GM20000 (cell line): ENCODE measurements around the gene RARRES1.

Experiments used
- DNase-seq: peaks from one replicate; pipeline ENCODE4 v3.0.0; 2012; ENCODE audit warnings: low spot score
- TF ChIP-seq, protein P1 (sequence below): IDR thresholded peaks from 2 replicates; pipeline ENCODE4 v1.5.1; 2012; ENCODE audit warnings: mild to moderate bottlenecking, control low read depth; ENCODE audit errors: extremely low read depth, missing control alignments

Gene RARRES1

DNA sequence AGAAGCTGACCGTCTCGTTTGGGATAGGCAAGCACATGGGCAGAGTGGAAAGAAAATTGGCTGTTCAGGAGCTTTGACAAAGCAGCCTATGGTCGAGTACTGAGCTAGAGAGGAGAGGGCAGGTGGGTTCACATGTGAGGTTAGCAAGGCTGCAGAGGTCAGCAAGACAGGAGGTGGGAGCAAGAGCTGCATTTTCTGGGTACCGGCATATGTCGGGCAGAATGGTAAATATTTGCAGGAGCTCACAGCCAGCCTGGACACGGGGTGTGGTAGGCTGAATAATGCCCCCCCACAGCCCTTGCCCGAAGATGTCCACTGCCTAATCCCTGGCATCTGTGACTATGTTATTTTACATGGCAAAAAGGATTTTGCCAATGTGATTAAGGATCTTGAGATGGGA lies 8.3 kb downstream of the RARRES1 start:
- DNase-seq, result no peak
- TF ChIP-seq, protein P1, sequence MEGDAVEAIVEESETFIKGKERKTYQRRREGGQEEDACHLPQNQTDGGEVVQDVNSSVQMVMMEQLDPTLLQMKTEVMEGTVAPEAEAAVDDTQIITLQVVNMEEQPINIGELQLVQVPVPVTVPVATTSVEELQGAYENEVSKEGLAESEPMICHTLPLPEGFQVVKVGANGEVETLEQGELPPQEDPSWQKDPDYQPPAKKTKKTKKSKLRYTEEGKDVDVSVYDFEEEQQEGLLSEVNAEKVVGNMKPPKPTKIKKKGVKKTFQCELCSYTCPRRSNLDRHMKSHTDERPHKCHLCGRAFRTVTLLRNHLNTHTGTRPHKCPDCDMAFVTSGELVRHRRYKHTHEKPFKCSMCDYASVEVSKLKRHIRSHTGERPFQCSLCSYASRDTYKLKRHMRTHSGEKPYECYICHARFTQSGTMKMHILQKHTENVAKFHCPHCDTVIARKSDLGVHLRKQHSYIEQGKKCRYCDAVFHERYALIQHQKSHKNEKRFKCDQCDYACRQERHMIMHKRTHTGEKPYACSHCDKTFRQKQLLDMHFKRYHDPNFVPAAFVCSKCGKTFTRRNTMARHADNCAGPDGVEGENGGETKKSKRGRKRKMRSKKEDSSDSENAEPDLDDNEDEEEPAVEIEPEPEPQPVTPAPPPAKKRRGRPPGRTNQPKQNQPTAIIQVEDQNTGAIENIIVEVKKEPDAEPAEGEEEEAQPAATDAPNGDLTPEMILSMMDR, result no peak

DNA sequence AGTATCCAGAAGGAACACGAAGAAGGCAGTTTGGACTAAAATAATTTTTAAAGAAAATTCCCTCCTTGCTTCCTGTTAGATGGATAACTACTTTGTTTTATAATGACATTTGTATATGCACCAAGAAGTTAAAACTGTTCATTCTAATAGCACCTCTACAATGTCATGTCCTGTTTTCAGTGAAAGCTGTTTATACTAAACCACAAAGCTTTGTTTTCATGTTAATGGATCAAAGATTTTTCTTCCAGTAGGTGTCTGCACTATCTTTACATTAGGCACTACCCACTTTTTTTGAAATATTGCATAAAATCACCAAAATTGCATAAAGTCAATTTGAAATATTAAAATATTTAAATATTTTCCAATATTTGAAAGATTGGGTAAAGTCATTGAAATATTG lies 10.1 kb downstream of the RARRES1 start:
- TF ChIP-seq, protein P1, result no peak
- no peak for DNase-seq

DNA sequence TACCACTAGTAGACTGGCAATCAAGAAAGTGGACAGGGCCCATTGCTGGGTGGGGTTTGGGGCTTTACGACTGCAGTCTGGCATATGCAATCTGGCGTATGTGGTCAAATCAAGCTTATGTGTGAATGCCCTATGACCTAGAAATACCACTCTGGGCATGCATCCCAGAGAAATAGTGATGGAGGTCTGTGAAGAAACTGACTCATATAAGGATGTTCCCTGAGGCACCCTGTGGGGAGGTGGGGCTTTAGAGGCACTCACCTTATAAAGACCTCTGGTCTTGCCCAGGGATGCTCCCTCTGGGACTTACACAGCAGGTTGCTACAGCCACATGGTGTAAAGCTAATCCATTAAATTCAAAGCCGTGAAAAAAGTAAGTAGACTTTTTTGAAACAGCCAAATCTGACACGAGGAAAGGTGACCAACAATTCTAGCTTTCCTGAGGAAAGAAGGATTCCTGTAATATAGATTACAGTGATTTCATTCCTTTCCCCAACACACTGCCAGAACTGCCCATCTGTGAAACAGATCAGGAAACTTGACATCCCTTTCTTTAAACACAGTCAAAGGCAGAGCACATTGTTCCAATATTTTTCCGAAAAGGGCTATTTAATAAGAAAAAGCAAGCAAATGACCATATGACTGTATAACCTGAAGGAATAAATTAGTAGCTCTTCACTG lies 13.6 kb downstream of the RARRES1 start:
- no peak for DNase-seq
- TF ChIP-seq, protein P1, result no peak

DNA sequence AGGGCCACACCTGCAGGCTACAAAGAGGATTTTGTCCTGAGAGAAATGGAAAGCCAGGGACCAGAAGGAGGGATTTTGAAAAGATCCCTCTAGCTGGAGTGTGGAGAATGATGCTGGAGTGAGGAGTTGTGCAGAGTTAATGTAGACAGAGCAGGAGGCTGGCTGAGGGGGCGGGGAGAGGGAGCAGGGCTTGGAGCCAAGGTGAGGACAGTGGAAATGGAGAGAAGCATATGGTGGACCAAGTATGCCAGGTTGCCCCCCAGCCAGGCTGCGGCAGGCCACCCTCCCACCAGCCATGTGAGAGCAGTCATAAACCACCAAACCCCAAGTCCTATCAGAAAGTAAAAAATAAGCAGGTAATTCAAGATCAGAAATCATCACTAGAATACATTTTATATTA lies 14.7 kb downstream of the RARRES1 start:
- no peak for DNase-seq
- TF ChIP-seq, protein P1, result no peak

DNA sequence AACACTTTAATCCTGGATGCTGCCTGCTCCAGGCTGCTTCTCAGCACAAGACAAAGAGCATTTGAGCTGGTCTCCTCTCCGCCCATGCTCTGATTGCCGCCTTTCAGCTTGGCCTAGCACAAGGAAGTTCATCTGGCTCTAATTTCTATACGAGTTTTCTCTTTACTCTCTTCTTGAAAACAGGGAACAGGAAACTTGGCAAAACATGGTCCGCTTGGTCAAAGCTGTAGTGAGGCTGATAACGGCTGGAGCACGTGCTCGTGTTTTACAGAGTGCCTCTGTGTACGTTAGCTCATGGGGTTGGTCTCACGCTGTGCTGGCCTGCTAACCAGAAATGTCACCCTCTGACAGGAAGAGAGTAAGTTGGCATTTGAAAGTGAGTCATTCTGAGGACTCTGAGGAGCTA lies 19.2 kb downstream of the RARRES1 start:
- TF ChIP-seq, protein P1, result no peak
- DNase-seq, result no peak

DNA sequence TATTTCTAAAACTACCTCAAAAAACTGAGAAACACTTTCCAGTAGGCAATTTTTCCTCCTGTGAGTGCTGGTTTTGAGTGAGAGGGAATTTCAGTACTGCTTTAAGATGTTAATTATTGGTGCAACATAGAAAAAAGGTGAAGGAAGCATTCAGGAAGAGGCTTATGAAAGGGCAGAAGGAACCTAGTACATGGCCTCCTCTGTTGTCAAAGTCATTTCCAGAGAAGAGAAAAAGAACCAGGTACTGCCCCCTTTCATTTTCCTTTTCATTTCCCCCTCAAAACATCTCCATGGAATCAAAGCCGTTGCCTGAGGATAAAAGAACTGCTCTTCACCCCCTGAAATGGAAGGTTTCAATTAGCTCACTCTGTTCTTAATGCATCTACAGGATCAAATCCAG lies 19.8 kb downstream of the RARRES1 start:
- no peak for DNase-seq
- TF ChIP-seq, protein P1, result no peak

DNA sequence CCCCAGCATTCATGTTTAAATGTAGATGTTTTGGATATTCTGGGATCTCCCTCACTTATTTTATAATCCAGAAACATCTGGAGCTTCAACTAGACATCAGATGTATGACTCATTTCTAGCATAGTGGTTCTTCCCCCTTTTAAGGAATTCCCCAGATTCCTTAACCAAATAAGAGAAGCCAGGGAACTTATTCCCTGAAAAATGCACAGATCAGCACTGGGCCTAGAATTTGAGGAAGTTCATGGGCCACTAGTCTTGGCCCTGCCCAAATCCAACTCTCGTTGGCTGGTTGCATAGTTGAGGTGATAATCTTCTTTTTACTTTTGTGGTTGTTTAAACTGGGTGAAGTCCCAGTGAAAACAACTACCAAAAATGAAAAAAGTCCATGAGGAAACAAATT lies 20.4 kb downstream of the RARRES1 start:
- TF ChIP-seq, protein P1, result no peak
- DNase-seq, result no peak
